PC-9 (cell line): Measurements from ENCODE around the gene ARHGAP33.
"Not testable (repeated sequence)": the region's sequence is repeated elsewhere in the genome, so short reads cannot be mapped to it uniquely, and the experiment has no call there.

ENCODE experiments used
- CTCF ChIP-seq: fragments of 200-600 bp; sonication (generic); conservative IDR thresholded peaks from 2 replicates; pipeline ENCODE4 v1.6.1; 2017; ENCODE audit warnings: mixed run types, antibody characterized with exemption, mild to moderate bottlenecking, moderate library complexity
- EZH2 ChIP-seq: fragments of 200-600 bp; sonication (generic); IDR thresholded peaks from 2 replicates; pipeline ENCODE4 v1.8.0; 2017; ENCODE audit warnings: antibody characterized with exemption, low read depth

- not testable (repeated sequence) for TF ChIP-seq EZH2, CTCF
Measured at GRCh38 chr19:35795564-35795963, 20.2 kb downstream of the ARHGAP33 start.
